Activated T-cell treated with anti-CD3 and anti-CD28 coated beads for 4 hours (primary cell): ENCODE measurements around the gene DGCR2.
"Not testable (repeated sequence)": the region's sequence is repeated elsewhere in the genome, so short reads cannot be mapped to it uniquely, and the experiment has no call there.

ENCODE experiments used
- DNase-seq: peaks from one replicate; pipeline ENCODE4 v3.0.0-alpha.2; 2020

DGCR2 gene

GRCh38 chr22:19038164-19038546 lies 84.1 kb downstream of the DGCR2 start:
- DNase-seq, result no peak

DNA sequence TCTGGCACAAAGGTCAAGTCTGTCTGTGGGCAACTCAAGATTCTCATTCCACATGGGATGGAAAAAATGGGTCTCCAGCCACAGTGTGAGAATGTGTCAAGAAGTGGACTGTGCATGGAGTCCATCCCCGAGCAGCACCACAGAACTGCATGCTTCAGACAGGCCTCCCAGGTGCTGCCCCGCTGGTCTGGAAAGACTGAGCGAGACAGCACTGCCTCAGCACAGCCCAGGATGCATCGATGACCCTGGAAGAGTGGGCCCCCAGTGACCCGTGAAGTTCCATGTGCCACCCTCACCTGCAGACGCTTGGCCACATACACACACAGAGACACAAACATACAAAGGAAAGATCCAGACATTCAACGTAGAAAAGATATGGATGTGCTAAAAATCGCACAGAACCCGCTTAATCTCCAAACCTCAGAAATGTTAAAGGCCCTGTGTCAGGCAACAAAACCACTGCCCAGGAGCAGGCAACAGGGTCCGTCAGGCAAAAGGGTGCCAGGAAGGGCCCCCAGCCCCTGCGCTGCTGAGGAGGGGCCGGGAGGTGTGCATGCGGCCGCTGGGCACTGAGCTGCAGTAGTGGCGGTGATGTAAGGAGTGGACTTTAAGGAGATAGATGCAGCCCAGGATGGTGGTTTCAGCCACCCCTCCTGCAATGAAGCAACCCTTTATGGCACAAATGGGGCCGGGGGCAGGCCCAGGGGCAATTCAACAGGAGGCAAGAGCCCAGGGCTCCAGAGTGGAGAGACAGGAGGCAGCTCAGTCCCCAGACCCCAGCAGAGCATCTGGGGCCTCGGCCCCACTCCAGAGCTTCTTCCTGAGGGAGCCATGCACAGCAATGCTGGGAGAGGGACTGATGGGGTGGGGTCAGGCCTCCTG lies 84.7 kb downstream of the DGCR2 start:
- DNase-seq, result no peak

DNA sequence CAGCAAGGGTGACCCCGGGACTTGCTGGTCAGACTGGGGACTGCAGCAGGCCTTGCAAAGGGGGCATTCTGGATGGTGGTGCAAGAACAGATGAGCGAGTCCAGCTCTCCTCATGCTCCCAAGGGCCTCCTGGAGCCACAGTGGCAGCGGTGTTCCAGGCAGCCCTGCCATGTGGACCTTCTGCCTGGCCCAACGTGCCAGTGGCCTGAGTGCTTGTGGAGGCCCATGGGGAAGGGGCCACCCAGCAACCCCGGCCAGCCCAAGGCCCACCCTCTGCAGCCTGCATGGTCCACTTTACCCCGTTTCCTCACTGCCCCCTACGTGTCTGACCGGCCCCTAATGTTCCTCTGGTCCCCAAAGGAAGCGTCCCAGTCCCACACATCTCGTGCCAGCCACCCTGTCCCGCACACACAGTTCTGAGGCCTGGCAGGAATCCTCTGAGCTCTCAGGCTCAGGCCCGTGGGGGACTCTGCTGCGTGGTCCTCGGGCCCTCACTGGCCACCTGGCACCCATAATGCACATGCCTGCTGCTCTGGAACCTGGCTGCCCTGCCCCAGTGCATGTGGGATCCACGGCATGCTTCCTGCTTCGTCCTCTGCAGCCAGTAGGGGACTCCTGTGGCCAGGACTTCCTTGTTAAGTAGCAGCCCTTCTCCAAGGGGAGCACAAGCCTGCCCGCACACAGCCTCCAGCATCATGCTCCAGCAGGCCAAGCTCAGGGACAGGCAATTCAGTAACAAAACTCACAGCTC lies 85.5 kb downstream of the DGCR2 start:
- no peak for DNase-seq

DNA sequence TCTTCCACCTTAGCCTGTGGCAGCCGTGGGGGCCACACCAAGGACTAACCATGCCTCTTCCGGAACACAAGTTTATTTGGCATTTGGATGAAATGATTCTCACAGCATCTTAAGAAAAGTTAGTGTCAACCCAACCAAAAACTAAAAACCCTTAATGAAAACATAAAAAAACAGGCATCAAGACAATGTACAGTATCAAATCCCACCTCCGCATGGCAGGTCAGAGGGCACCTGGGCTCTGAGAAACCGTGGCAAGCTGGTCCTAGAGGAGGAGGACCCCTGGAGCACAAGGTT lies 86.0 kb downstream of the DGCR2 start:
- DNase-seq, result no peak

GRCh38 chr22:19035474-19036228 lies 86.6 kb downstream of the DGCR2 start:
- DNase-seq, result no peak

DNA sequence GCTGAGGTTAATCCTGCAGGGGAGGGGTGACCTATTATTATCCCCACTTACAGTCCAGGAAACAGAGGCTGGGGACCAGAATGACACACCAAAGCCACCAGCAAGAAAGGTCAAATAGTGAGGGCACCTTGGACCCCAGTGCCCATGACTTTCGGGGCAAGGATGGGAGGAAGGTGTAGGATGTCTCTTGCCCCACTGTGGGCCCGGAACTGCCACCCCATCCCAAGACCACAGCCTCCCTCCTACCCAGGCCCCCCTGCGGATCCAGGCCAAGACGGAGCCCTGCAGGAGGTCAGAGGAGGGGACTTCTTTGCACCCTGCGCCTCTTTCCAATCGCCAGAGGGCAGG lies 87.1 kb downstream of the DGCR2 start:
- not testable (repeated sequence) for DNase-seq

DNA sequence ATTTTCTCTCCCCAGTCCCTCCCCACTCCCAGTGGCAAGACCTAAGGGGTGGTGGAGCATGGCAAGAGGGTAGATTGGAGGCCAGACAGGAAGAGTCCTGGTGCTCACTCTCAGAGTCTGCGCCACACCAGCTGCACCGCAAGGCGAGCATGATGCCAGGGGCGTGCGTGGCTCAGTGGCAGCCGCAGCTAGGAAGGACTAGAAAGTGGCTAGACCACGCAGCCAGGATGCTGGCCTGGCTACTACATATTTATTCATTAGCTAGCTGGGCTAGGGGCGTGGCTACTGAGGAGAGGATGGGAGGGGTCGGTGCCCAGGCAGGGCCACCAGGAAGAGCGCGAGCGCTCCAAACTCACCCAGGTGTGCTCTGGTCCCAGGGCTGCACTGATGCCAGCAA lies 87.5 kb downstream of the DGCR2 start:
- not testable (repeated sequence) for DNase-seq

- DNase-seq, result not testable (repeated sequence)
Observed at GRCh38 chr22:19034031-19034723, 88.0 kb downstream of the DGCR2 start.

- DNase-seq, result not testable (repeated sequence)
Observed at GRCh38 chr22:19033568-19033905, 88.7 kb downstream of the DGCR2 start.

DNA sequence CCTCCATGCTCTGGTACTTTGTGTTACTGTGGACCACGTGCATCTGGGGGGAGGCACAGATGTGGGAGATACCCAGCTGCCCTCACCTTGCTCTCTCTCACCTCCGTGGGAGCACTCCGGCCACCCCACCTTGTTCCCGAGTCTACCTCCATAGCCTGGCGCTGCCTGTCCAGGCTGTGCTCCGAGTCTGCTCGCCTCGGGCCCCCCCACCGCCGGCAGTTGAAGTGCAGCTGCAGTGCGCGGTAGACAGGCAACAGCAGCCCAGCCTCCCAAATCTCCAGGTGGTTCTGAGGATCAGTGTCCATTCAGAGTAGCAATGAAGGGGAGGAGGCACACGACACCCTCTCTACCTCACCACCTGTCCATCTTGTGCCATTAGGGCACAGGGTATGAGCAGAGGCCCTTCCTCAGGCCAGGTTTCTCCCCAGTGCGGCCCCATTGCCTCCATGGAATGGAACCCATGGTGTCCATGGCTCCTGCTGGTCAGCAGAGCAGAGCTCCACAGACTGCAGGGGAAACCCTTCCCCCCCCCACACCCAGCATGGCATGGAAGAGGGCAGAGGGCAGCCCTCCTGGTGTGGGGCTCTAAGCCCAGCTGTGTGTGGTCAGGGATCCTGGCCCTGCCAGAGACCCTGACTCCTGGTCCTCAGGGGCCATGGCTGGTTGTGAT lies 89.2 kb downstream of the DGCR2 start:
- DNase-seq, result not testable (repeated sequence)

DNA sequence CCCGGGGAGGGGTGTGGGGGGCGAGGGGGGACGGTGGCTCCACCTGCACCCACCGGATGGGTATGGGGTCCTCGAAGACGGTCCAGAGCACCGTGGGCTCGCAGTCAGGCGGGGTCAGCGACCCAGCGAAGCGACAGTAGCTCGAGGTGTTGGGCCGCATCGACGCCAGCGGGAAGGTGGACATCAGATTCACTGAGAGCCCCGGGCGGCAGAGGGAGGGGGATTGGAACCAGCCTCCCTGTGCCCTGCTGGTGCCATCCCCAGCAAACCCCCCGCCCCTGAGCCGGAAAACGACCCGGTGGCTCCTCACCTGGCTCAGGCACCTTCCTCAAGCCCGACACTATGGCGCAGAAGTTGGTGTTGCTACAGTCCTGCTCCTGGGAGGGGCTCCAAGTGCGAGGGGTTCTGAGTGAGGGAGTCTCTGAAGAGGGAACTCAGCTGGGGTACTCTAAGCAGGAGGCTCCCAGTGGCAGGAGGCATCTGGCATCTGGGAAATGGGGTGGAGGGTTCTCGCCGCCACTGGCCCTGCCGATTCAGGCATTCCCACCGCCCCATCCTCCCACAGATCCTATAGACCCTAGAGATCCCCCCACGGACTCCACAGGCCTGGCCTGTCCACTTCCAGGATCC lies 89.9 kb downstream of the DGCR2 start:
- not testable (repeated sequence) for DNase-seq

DNA sequence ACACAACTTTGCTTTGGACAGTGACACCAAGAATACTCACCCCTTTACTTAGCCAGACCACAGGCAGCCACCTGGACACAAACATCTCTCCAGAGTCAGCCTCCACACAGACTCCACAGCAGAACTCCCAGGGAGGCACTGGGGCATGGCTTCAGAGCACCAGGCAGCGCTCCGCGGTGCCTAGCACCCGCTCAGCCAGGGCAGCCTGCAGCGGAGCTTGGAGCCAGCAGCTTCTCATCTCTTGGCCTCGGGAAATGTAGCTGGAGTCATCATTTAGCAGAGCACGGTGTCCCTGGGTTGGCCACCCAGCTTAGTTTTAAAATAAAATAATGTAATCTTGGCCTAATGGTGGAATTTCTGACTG lies 91.3 kb downstream of the DGCR2 start:
- not testable (repeated sequence) for DNase-seq

DNA sequence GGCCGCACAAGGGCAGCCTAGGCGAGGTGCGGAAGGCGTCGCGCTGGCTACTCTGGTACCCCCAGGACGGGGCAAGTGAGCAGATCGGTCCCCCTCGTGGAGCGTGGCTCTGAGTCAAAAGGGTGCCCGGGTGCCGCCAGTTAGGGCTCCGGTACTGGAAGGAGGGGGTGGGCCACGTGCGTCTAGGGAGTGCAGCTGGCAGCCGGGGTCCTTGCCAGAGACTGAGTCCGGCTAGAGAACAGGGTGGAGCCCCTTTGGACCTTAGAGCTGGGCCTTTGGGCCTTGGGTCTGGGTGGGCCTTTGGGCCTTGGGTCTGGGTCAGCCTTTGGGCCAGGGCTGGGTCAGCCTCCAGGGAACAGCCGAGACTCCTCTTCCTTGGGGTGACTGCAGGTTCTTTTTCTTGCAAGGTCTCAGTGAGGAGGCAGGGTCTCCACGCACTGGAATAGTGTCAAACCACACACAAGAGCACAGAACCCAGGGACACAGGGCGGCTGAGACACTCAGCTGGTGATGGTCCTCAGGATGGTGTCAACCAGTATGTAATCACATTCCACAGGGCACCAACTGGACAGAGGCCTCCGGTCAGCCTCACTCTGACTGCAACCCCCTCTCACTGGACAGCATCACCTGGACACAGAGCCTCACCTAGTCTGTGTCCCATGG lies 91.9 kb downstream of the DGCR2 start:
- DNase-seq, result not testable (repeated sequence)

GRCh38 chr22:19029113-19030103 lies 92.8 kb downstream of the DGCR2 start:
- DNase-seq, result not testable (repeated sequence)

- DNase-seq, result not testable (repeated sequence)
Observed at GRCh38 chr22:19028060-19028455, 94.2 kb downstream of the DGCR2 start.

DNA sequence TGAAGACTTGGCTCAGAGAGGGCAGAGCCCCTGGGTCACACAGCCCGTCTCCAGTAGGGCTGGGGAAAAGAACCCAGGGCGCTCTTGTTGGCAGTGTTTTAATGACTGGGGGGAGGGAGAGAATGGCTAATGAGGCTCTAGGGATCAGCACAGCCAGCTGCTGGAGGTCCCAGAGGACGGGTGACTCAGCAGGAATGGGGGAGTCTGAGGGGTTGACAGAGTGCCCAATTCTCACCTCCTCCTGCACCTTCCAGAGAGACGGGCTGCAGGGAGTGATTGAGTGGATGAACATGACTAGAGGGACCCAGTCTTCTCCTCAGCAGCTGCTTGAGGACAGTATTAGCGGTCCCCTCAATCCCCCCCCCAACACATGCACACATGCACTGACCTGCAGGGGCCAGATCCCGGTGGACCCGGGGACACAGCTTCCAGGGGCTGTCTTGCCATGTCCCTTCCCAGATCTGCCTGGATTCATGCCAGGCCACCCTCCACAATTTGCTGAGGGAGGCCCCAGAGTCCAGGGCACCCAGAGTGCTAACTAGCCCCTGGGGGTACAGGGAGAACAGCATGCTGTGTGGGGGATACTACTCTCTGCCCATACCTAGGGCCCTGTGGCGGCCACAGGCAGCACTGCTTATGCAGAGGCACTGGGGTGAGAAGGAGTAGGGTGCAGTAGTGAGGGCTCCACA lies 94.7 kb downstream of the DGCR2 start:
- not testable (repeated sequence) for DNase-seq

GRCh38 chr22:19026080-19026479 lies 96.1 kb downstream of the DGCR2 start:
- not testable (repeated sequence) for DNase-seq

GRCh38 chr22:19024956-19025489 lies 97.2 kb downstream of the DGCR2 start:
- DNase-seq, result not testable (repeated sequence)

- DNase-seq, result not testable (repeated sequence)
Observed at GRCh38 chr22:19023931-19024330, 98.3 kb downstream of the DGCR2 start.
